Lung (tissue), 12 donors: ENCODE data around the gene CENPQ. TPM values are rescaled to one million over a fixed set of nuclear protein-coding genes. Genes with fewer than 3 reads are reported as not detected.
A peak's percentile ranks its signal among the peaks of the same experiment; 100 is the strongest.

Experiments
- ATAC-seq: fragments of 200-7000 bp; cut with Tn5 transposase; one replicate; pipeline ENCODE4 v1.9.1; 2020; ENCODE audit warnings: moderate number of reproducible peaks; ENCODE audit not compliant: insufficient read depth, low FRiP score
- DNase-seq, 3 donors: peaks; one replicate each; pipeline ENCODE4 v3.0.0-alpha.2; 2013 to 2017
- H3K27ac ChIP-seq, 2 donors: one replicate each; pipeline ENCODE4 v1.5.1; 2013; ENCODE audit warnings: mild to moderate bottlenecking in 2 of 2, moderate library complexity in 2 of 2, control low read depth in 1 of 2, inconsistent platforms in 1 of 2, low read depth in 1 of 2, low read length in 1 of 2
- H3K27me3 ChIP-seq, 3 donors: one replicate each; pipeline ENCODE4 v1.5.1; 2013; ENCODE audit warnings: low read length in 2 of 3; ENCODE audit not compliant: control insufficient read depth in 3 of 3, insufficient read depth in 3 of 3
- H3K36me3 ChIP-seq, 4 donors: one replicate each; pipeline ENCODE4 v1.5.1; 2013; ENCODE audit warnings: low read length in 4 of 4, mild to moderate bottlenecking in 1 of 4, moderate library complexity in 1 of 4; ENCODE audit not compliant: control insufficient read depth in 4 of 4, insufficient read depth in 4 of 4
- H3K4me1 ChIP-seq, 5 donors: one replicate each; pipeline ENCODE4 v1.5.1; 2013; ENCODE audit warnings: low read length in 5 of 5, mild to moderate bottlenecking in 2 of 5, moderate library complexity in 1 of 5; ENCODE audit not compliant: control insufficient read depth in 5 of 5, insufficient read depth in 5 of 5
- H3K4me3 ChIP-seq: one replicate; pipeline ENCODE4 v1.5.1; 2013; ENCODE audit warnings: mild to moderate bottlenecking, control low read depth, moderate library complexity
- H3K9ac ChIP-seq, 2 donors: one replicate each; pipeline ENCODE4 v1.5.1; 2013; ENCODE audit warnings: low read length in 2 of 2, control low read depth in 1 of 2; ENCODE audit not compliant: insufficient read depth in 1 of 2
- H3K9me3 ChIP-seq, 4 donors: one replicate each; pipeline ENCODE4 v1.5.1; 2013; ENCODE audit warnings: low read length in 3 of 4, mild to moderate bottlenecking in 1 of 4, moderate library complexity in 1 of 4; ENCODE audit not compliant: control insufficient read depth in 4 of 4, insufficient read depth in 3 of 4
- WGBS, 2 donors: extraction: QIAGEN DNeasy Blood & Tissue Kit; methylation state at CpG; one replicate each; pipeline ENCODE4 v1.1.7; 2013; 5-methylcytosine and 5-hydroxymethylcytosine counted together
- polyA plus RNA-seq, 2 donors: library from polyadenylated mRNA; stranded (reverse); fragments of 200-250 nt; gene quantifications; one replicate each; pipeline ENCODE4 v1.2.1, GENCODE V29; 2013
- total RNA-seq, 2 donors: library from RNA; depleted of rRNA in 1 of 2; stranded (reverse); fragments of >200 nt in 1 of 2; gene quantifications; one replicate each; pipeline ENCODE4 v1.2.1, GENCODE V29; 2014 to 2021
- TF ChIP-seq, protein P1 (sequence below): IDR thresholded peaks from 2 replicates; pipeline ENCODE4 v1.5.1; 2012; ENCODE audit warnings: mild to moderate bottlenecking; ENCODE audit errors: control extremely low read depth, extremely low read depth
- donor health status: control.
- donor health status: control.
- donor health status: Bipolar disorder and iron deficiency.
- donor health status: healthy.
- donor health status: DM: yes; HTN: yes; CAD: no.

CENPQ gene
- total and polyA plus RNA-seq, 4 donors: 3.5 to 9.2 (median 3.6) TPM

GRCh38 chr6:49497304-49497703 lies 34.1 kb downstream of the CENPQ start:
- H3K4me3 ChIP-seq: no peak overlapping the region
- TF ChIP-seq, protein P1, sequence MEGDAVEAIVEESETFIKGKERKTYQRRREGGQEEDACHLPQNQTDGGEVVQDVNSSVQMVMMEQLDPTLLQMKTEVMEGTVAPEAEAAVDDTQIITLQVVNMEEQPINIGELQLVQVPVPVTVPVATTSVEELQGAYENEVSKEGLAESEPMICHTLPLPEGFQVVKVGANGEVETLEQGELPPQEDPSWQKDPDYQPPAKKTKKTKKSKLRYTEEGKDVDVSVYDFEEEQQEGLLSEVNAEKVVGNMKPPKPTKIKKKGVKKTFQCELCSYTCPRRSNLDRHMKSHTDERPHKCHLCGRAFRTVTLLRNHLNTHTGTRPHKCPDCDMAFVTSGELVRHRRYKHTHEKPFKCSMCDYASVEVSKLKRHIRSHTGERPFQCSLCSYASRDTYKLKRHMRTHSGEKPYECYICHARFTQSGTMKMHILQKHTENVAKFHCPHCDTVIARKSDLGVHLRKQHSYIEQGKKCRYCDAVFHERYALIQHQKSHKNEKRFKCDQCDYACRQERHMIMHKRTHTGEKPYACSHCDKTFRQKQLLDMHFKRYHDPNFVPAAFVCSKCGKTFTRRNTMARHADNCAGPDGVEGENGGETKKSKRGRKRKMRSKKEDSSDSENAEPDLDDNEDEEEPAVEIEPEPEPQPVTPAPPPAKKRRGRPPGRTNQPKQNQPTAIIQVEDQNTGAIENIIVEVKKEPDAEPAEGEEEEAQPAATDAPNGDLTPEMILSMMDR: no peak
- peak in 1 of 3 donors; percentile 3 for DNase-seq
- whole genome bisulfite sequencing, 2 donors: 68 to 88% methylated on average over 3 of the region's 3 CpGs
- H3K9ac ChIP-seq: no peak overlapping the region
- ATAC-seq: no peak
- H3K27ac ChIP-seq: no peak overlapping the region
- peaks cover 0 to 5% (median 0%) of the 10 kb centered on the region in 4 donors for H3K36me3 ChIP-seq
- H3K27me3 ChIP-seq: no peaks in the 10 kb centered on the region
- no peaks in the 10 kb centered on the region for H3K9me3 ChIP-seq
- H3K4me1 ChIP-seq: no peaks in the 10 kb centered on the region

DNA sequence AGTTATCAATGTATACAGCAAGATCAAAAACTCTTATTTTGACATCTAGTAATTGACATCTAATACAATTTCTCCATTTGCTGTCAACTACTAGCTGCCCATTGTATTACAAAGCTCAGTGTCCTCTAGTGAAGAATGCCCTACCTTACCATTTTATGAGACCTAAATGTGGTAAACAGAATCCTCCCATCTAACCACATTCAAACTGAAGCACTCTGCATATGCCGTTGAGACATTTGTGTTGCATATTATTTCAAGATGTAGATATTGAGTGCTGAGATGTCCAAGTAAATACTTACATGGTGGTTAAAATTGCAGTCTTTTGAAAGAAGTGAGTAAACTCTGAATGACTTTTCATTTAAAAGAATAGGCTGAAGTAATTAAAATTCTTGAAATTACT lies 36.0 kb downstream of the CENPQ start:
- Histone ChIP-seq H3K9me3 (no peaks in the 10 kb centered on the region), H3K9ac (no peak overlapping the region), H3K36me3 (no peaks in the 10 kb centered on the region), H3K4me3 (no peak overlapping the region), H3K27me3 (no peaks in the 10 kb centered on the region), H3K4me1 (no peaks in the 10 kb centered on the region), H3K27ac (no peak overlapping the region)
- DNase-seq: no peak
- WGBS, 2 donors: 69 to 83% methylated on average over 1 of the region's 1 CpG
- ATAC-seq: no peak
- TF ChIP-seq, protein P1: no peak

- no peak within 1 kb of the TSS for H3K4me3 ChIP-seq
- no peaks in the 10 kb centered on the region for H3K27me3 ChIP-seq
- DNase-seq (no peak), ATAC-seq (no peak)
- H3K4me1 ChIP-seq: no peaks in the 10 kb centered on the region
- H3K36me3 ChIP-seq: no peaks in the 10 kb centered on the region
- WGBS, 2 donors: 76 to 79% methylated on average over 2 of the region's 2 CpGs
- TF ChIP-seq, protein P1: no peak
- H3K27ac ChIP-seq: no peak within 1 kb of the TSS
- no peak within 1 kb of the TSS for H3K9ac ChIP-seq
- no peaks in the 10 kb centered on the region for H3K9me3 ChIP-seq
These were observed 36.5 kb downstream of the CENPQ start, which contains the start of gene GLYATL3 for GRCh38 chr6:49499623-49500022. TSS of gene GLYATL3 (plus strand) at chr6:49499923. CDS start at chr6:49511991, 12,068 bp downstream.

- ATAC-seq (no peak), DNase-seq (no peak)
- WGBS, 2 donors: 89 to 95% methylated on average over 5 of the region's 5 CpGs
- H3K36me3 ChIP-seq: no peaks in the 10 kb centered on the region
- H3K9ac ChIP-seq: no peak overlapping the region
- H3K9me3 ChIP-seq: peaks cover 0 to 2% (median 0%) of the 10 kb centered on the region in 4 donors
- no peak overlapping the region for H3K27ac ChIP-seq
- TF ChIP-seq, protein P1: no peak
- H3K27me3 ChIP-seq: no peaks in the 10 kb centered on the region
- H3K4me1 ChIP-seq: no peaks in the 10 kb centered on the region
- no peak overlapping the region for H3K4me3 ChIP-seq
These were observed 41.5 kb downstream of the CENPQ start for GRCh38 chr6:49504666-49505065.
